ENCODE measurements around the gene TMEM143. TPM values are rescaled to one million over a fixed set of nuclear protein-coding genes. Genes with fewer than 3 reads are reported as not detected.

Gene TMEM143
- total RNA-seq, 1 donor from 2014 or later, result 110 TPM

Other genes with a start within 250 kb of the TMEM143 start
- 2.8 TPM for gene LIG1, start 193.6 kb downstream of the TMEM143 start, total RNA-seq
- gene ZSWIM9, start 193.3 kb downstream of the TMEM143 start, total RNA-seq, result 7.9 TPM
- gene CARD8, start 108.0 kb downstream of the TMEM143 start, total RNA-seq, result 31.2 TPM
- 0.10 TPM for gene ZNF114, start 93.9 kb downstream of the TMEM143 start, total RNA-seq
- 33.8 TPM for gene EMP3, start 38.4 kb downstream of the TMEM143 start, total RNA-seq
- gene SYNGR4, start 427 bp upstream of the TMEM143 start, total RNA-seq, result not detected
- gene KDELR1, start 27.6 kb upstream of the TMEM143 start, total RNA-seq, result 79.4 TPM
- gene GRIN2D, start 29.7 kb upstream of the TMEM143 start, total RNA-seq, result 0.17 TPM
- gene GRWD1, start 82.0 kb upstream of the TMEM143 start, total RNA-seq, result 15.7 TPM
- gene KCNJ14, start 91.6 kb upstream of the TMEM143 start, total RNA-seq, result 0.35 TPM
- 33.4 TPM for gene CYTH2, start 105.4 kb upstream of the TMEM143 start, total RNA-seq
- gene LMTK3, start 147.9 kb upstream of the TMEM143 start, total RNA-seq, result 1.4 TPM
- gene SULT2B1, start 188.2 kb upstream of the TMEM143 start, total RNA-seq, result 0.35 TPM
- not detected for gene SPACA4, start 242.8 kb upstream of the TMEM143 start, total RNA-seq